ENCODE data around the gene CEPT1.

CEPT1 gene

GRCh38 chr1:111145963-111146768 is 6.1 kb downstream of the CEPT1 start:
- in situ Hi-C loops (cut with HindIII; ENCODE audit: low sequenced_read_pairs), result no loop called here

DNA sequence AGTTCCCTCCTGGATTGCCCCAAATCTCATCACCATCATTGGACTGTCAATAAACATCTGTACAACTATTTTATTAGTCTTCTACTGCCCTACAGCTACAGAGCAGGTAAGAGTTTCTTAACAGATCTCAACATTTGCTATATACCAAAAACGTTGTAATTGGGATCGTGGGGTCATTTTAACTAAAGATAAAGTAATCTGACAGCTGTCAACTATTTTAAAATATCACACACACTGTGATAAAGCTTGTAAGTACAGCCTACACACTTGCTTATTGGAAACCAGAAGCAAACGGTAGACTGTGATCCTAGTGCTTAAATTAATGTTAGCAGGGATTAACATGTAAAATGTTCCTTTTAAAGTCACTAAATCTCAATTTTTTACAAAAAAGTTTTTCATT is 7.9 kb downstream of the CEPT1 start:
- in situ Hi-C loops (cut with HindIII; ENCODE audit: low sequenced_read_pairs), result no loop called here

DNA sequence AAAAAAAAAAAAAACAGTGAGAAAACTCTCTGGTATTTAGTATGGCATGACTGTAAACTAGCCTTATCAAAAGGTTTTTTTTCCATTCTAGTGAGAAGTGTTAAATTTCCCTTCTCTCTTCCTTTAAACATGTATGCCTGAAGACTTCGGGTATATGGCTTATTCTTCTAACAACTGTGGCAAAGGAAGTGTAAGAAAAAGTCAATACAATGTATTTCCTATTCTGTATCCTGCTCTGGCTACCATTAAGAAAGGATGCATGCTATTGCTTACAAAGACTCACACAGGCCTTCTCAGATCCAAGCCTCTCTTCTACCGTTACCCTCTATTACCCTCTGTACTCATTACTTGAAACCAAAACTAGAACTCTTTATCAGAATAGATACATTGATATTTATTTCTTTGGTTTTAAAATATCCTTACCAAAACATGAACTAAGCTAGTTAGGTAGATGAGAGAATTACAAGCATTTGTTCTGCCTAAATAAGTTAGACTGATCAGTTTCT is 8.4 kb downstream of the CEPT1 start:
- in situ Hi-C loops (cut with HindIII; ENCODE audit: low sequenced_read_pairs), result no loop called here

GRCh38 chr1:111151838-111152237 is 11.8 kb downstream of the CEPT1 start:
- in situ Hi-C loops (cut with HindIII; ENCODE audit: low sequenced_read_pairs), result no loop called here

DNA sequence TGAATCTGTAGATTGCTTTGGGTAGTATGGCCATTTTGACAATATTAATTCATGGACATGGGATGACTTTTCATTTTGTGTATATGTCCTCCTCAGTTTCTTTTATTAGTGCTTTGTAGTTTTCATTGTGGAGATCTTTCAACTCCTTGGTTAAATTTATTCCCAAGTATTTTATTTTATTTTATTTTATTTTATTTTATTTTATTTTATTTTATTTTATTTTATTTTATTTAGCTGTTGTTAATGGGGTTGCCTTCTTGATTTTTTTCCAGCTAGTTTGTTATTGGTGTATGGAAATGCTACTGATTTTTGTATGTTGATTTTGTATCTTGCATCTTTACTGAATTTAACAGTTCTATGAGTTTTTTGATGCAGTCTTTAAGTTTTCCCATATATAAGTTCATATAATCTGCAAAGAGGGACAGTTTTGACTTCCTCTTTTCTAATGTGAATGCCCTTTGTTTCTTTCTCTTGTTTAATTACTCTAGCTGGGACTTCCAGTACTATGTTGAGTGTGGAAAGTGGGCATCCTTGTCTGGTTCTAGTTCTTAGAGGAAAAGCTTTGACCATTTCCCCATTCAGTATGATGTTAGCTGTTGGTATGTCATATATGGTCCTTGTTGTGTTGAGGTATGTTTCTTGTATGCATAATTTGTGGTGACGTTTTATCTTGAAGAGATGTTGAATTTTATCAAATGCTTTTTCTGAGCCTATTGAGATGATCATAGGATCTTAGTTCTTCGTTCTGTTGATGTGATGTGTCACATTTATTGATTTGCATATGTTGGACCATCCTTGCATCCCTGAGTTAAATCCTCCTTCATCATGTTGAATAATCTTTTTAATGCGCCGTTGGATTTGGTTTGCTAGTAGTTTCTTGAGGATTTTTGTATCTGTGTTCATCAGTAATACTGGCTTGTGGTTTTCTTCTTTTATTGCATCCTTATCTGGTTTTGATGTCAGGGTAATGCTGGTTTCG is 14.3 kb downstream of the CEPT1 start:
- in situ Hi-C loops (cut with HindIII; ENCODE audit: low sequenced_read_pairs), result no loop called here

GRCh38 chr1:111157431-111157830 is 17.4 kb downstream of the CEPT1 start:
- in situ Hi-C loops (cut with HindIII; ENCODE audit: low sequenced_read_pairs), result no loop called here

DNA sequence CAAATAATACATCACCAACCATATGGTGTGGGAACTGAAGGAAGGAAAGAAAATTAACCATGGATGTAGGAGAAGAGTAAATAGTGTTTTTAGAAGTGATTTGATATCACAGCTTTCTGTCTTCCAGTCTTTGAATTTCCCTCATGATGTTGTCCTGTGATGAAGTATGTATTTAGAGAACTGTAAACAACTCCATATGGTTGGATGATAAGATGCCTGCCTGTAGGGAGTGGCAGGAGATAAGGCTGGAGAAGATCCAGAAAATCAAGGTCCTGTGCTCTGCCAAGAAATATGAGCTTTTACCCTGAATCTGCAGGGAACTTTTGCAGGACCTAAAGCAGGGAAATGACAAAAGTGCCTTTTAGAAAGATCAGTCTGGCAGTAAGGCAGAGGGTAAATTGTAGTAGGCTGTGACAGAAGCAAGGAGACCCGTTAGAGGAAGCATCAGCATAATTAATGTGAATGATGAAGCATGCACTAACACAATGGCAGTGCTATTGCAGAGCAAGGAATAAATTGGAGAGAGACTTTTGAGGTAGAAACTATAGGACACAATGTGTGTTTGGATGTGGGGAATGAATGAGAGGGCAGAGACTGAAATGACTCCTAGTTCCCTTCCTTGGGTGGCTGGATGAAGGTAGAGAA is 21.9 kb downstream of the CEPT1 start:
- in situ Hi-C loops (cut with HindIII; ENCODE audit: low sequenced_read_pairs), result no loop called here

DNA sequence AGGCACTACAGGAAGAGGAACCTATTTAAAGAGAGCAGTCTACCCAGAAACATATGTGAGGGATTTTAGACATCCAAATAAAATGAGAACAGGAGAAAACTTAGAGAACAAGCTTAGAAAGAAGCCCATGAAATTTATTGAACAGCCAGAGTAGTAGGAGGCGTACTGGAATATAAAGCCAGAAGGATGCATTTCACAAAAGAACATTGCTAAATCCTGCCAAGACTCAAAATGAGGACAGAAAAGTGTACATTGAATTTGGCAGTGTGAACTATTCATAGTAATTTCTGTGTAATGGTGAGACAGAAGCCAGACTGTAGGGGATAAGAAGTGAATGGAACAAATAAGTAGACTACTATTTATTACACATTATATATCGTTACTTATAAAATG is 22.5 kb downstream of the CEPT1 start:
- in situ Hi-C loops (cut with HindIII; ENCODE audit: low sequenced_read_pairs), result no loop called here

GRCh38 chr1:111163363-111163762 is 23.3 kb downstream of the CEPT1 start:
- in situ Hi-C loops (cut with HindIII; ENCODE audit: low sequenced_read_pairs), result no loop called here

GRCh38 chr1:111164151-111164550 is 24.1 kb downstream of the CEPT1 start:
- in situ Hi-C loops (cut with HindIII; ENCODE audit: low sequenced_read_pairs), result no loop called here

DNA sequence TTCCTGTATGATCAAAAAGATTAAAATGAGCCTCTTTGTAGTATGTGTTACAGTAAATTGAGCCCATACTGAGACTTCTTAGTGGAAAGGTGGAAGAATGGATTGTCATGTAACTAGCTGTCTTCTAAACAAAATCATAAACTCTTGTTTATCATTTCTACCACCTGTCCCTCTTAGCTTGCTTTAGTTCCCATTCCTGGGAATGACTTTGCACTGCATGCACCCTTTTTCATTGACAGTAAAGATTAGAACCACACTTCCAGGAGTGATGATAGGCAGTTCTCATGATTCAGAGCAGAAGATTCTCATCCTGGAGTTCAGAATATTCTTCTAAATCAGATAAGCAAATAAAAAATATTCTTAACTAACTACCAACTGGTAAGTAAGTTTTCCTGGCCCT is 32.4 kb downstream of the CEPT1 start:
- in situ Hi-C loops (cut with HindIII; ENCODE audit: low sequenced_read_pairs), result no loop called here

GRCh38 chr1:111174070-111174469 is 34.0 kb downstream of the CEPT1 start:
- in situ Hi-C loops (cut with HindIII; ENCODE audit: low sequenced_read_pairs), result no loop called here

DNA sequence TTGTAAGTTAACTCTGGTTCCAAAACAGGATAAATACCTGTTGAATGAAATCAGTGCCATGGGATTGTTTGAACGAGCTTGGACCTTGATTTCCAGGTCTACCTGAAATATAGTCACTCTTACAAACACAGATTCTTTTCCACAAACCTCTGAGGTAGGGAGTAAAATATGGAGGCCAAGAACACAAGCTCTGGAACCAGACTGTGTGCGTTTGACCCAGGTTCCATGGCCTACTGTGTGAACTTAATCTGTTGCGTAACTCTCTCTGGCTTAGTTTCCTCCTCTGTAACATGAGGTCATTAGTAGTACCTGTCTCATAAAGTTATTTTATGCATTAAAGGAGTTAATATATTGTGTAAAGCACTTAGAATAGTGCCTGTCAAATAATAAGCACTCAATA is 35.3 kb downstream of the CEPT1 start:
- in situ Hi-C loops (cut with HindIII; ENCODE audit: low sequenced_read_pairs), result no loop called here

DNA sequence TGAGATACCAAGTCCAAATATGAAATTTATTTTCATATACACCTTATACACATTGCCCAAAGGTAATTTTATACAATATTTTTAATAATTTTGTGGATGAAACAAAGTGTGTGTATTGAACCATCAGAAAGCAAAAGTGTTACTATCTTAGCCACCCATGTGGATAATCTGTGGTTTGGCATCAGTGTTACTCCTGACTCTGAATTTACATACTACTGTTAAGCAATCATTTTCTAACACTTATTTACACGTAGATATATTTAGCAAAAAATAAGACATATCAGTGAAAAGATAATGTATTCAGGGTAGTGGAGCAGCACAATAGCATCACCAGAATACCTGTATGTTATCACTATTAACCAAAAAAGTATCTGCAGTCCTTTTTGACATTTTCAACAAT is 36.7 kb downstream of the CEPT1 start:
- in situ Hi-C loops (cut with HindIII; ENCODE audit: low sequenced_read_pairs), result no loop called here

GRCh38 chr1:111179968-111180533 is 40.0 kb downstream of the CEPT1 start:
- in situ Hi-C loops (cut with HindIII; ENCODE audit: low sequenced_read_pairs), result no loop called here

- in situ Hi-C loops (cut with HindIII; ENCODE audit: low sequenced_read_pairs), result no loop called here
Observed at GRCh38 chr1:111182052-111182451, 42.0 kb downstream of the CEPT1 start.

DNA sequence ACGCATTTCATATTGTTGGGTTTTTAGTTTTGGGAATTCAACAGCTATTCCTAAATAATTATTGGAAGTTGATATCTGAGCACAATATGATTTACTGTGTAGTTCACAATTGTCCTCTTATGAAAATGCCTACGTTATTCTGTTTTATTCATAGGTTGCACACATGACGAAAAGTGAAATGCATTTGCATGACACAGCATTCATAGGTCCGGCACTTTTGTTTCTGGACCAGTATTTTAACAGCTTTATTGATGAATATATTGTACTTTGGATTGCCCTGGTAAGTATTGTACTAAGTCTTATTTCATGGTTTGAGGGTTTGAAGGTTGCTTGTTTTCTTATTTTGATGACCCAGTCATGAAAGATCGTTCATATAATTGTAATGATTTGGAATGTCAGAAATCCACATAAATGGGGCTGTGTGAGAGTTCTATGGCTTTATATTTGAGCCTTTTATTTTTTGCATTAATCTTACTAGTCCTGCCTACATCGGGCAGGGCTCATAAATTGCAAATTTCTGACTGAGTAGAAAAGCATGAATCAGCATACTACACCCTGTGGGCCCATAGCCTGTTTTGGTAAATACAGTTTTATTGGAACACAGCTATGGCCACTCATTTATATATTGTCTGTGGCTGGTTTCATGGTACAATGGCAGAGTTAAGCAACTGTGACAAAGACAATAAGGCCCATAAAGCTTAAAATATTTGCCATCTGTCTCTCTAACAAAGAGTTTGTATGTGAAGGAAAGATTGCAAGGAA is 43.5 kb downstream of the CEPT1 start:
- in situ Hi-C loops (cut with HindIII; ENCODE audit: low sequenced_read_pairs), result no loop called here

- in situ Hi-C loops (cut with HindIII; ENCODE audit: low sequenced_read_pairs), result no loop called here
Observed at GRCh38 chr1:111184663-111185062, 44.6 kb downstream of the CEPT1 start.

DNA sequence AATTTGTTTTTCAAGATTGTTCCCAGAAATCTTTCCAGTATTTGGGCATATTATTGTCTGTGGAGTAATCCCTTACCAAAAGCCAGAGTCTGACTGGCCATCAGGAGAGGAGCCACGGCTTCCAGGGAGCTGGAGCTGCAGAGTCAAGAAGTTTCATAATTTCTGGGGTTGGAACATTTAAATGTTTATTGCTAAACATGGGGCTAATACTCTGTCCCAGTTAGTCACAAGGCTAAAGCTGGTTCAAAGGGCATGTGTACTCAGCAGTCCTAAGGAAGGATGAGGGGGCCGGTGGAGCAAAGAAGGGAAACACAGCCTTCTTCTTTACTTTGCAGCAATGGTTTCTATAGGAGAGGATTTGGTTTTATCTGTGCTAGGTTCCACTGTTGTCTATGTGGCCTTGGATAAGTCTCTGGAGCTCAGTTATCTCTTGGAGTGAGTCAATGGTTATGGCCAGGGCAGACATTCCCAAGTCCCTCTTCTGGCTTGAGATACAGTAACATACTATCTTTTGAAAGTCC is 51.0 kb downstream of the CEPT1 start:
- in situ Hi-C loops (cut with HindIII; ENCODE audit: low sequenced_read_pairs), result no loop called here

DNA sequence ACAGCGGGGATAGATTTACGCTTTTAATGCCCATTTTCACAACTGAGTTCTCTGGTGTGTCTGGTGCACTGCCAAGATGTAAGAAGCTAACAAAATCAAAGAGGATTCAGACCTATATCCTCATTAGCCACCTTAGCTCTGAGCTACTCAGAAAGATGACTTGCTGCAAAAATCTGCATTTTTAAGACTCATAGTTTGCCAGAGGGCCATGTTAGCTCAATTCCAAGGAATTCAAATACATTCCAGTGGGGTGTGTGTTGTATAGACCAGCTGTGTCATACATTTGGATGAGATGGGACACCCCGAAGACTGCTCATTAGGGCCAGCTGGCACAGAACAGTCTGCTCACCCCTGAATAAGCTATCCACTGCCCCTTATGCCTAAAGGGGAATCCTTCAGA is 51.5 kb downstream of the CEPT1 start:
- in situ Hi-C loops (cut with HindIII; ENCODE audit: low sequenced_read_pairs), result no loop called here
